Measurements from ENCODE around the gene BIRC5.

- TF ChIP-seq, protein P1, sequence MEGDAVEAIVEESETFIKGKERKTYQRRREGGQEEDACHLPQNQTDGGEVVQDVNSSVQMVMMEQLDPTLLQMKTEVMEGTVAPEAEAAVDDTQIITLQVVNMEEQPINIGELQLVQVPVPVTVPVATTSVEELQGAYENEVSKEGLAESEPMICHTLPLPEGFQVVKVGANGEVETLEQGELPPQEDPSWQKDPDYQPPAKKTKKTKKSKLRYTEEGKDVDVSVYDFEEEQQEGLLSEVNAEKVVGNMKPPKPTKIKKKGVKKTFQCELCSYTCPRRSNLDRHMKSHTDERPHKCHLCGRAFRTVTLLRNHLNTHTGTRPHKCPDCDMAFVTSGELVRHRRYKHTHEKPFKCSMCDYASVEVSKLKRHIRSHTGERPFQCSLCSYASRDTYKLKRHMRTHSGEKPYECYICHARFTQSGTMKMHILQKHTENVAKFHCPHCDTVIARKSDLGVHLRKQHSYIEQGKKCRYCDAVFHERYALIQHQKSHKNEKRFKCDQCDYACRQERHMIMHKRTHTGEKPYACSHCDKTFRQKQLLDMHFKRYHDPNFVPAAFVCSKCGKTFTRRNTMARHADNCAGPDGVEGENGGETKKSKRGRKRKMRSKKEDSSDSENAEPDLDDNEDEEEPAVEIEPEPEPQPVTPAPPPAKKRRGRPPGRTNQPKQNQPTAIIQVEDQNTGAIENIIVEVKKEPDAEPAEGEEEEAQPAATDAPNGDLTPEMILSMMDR (IDR thresholded peaks at IDR 0.05): no peak
- no peak for TF ChIP-seq POLR2A (IDR thresholded peaks at IDR 0.05)
These were observed 42.1 kb downstream of the BIRC5 start for GRCh38 chr17:78255953-78256706.
